Peyer's patch (tissue), 4 donors: Measurements from ENCODE around the gene STEAP1B. TPM values are rescaled to one million over a fixed set of nuclear protein-coding genes. Genes with fewer than 3 reads are reported as not detected.
"Not testable (repeated sequence)": the region's sequence is repeated elsewhere in the genome, so short reads cannot be mapped to it uniquely, and the experiment has no call there.

Experiments
- DNase-seq, 3 donors: peaks; one replicate each; pipeline ENCODE4 v3.0.0-alpha.2; 2017 to 2019
- H3K27ac ChIP-seq, 4 donors: fragments of 200-600 bp; sonication (generic); one replicate each; pipeline ENCODE4 v1.5.1; 2016 to 2019
- H3K27me3 ChIP-seq, 2 donors: fragments of 200-600 bp; sonication (generic); one replicate each; pipeline ENCODE4 v1.5.1; 2019
- H3K36me3 ChIP-seq, 3 donors: fragments of 200-600 bp; sonication (generic); one replicate each; pipeline ENCODE4 v1.5.1; 2016 to 2019
- H3K4me1 ChIP-seq, 4 donors: fragments of 200-600 bp; sonication (generic); one replicate each; pipeline ENCODE4 v1.5.1; 2016 to 2019
- H3K4me3 ChIP-seq, 4 donors: fragments of 200-600 bp; sonication (generic); 1 replicate in 3 of 4; 2 replicates in 1 of 4; pipeline ENCODE4 v1.5.1; 2016 to 2019; ENCODE audit warnings: mild to moderate bottlenecking in 1 of 4
- H3K9me3 ChIP-seq, 4 donors: fragments of 200-600 bp; sonication (generic); one replicate each; pipeline ENCODE4 v1.5.1; 2016 to 2019; ENCODE audit warnings: mild to moderate bottlenecking in 1 of 4
- POLR2A ChIP-seq, 2 donors: fragments of 450-650 bp; IDR thresholded peaks; one replicate each; pipeline ENCODE4 v1.5.1; 2017; ENCODE audit warnings: antibody characterized with exemption in 2 of 2, mild to moderate bottlenecking in 2 of 2, moderate library complexity in 2 of 2
- total RNA-seq, 4 donors: library from RNA; depleted of rRNA; stranded (reverse); fragments of >200 nt; gene quantifications; one replicate each; pipeline ENCODE4 v1.1.0, GENCODE V29; 2016
- TF ChIP-seq, protein P1 (sequence below), 6 experiments: fragments of 450-650 bp in 4 of 6; fragments of 200-600 bp in 2 of 6; sonication (generic) in 1 of 6; IDR thresholded peaks; one replicate each; pipeline ENCODE4 v1.5.1; 2017 to 2019; ENCODE audit warnings: antibody characterized with exemption in 6 of 6, mild to moderate bottlenecking in 3 of 6, moderate library complexity in 1 of 6

STEAP1B gene
- total RNA-seq, 4 donors from 2014 or later = not detected

DNA sequence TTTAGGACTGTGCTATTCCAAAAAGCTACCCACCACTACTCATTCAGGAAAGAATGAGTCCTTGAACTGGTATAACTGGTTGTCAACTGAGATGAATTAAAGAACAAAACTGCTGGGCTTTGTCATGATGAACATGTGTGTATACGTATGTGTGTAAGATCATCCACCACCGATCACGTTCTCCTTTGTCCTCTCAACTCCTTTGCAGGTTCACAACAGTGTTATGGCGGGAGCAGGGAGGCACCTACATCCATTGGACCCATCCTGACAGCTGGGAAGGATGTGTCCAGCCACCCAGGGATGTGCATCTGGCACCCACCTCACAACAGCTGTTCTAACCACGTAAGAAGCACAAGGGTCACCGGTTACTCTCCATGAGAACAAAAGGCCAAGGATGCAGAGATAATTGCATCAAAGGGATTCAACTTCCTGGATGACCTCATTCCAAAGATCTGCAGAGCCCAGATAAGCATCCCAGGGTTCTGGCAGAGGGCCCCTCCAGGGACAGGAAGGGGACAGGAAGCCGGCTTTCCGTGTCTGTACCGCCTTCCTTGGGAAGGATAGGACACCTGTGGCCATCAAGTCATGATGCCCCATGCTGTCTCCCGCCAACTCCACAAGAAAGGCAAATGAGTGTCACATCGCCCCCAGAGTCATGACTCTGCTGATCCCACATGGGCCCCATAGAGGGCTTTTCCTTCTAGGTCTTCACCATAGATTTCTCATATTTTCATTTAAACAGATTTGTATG lies 66.1 kb downstream of the STEAP1B start:
- no peak overlapping the region for H3K4me3 ChIP-seq
- TF ChIP-seq POLR2A (IDR thresholded peaks at IDR 0.05) = no peak
- TF ChIP-seq, protein P1, sequence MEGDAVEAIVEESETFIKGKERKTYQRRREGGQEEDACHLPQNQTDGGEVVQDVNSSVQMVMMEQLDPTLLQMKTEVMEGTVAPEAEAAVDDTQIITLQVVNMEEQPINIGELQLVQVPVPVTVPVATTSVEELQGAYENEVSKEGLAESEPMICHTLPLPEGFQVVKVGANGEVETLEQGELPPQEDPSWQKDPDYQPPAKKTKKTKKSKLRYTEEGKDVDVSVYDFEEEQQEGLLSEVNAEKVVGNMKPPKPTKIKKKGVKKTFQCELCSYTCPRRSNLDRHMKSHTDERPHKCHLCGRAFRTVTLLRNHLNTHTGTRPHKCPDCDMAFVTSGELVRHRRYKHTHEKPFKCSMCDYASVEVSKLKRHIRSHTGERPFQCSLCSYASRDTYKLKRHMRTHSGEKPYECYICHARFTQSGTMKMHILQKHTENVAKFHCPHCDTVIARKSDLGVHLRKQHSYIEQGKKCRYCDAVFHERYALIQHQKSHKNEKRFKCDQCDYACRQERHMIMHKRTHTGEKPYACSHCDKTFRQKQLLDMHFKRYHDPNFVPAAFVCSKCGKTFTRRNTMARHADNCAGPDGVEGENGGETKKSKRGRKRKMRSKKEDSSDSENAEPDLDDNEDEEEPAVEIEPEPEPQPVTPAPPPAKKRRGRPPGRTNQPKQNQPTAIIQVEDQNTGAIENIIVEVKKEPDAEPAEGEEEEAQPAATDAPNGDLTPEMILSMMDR (IDR thresholded peaks at IDR 0.05) = no peak
- H3K9me3 ChIP-seq = no peaks in the 10 kb centered on the region
- H3K36me3 ChIP-seq = no peaks in the 10 kb centered on the region
- no peaks in the 10 kb centered on the region for H3K4me1 ChIP-seq
- H3K27me3 ChIP-seq = no peaks in the 10 kb centered on the region
- no peak overlapping the region for H3K27ac ChIP-seq
- DNase-seq = no peak

DNA sequence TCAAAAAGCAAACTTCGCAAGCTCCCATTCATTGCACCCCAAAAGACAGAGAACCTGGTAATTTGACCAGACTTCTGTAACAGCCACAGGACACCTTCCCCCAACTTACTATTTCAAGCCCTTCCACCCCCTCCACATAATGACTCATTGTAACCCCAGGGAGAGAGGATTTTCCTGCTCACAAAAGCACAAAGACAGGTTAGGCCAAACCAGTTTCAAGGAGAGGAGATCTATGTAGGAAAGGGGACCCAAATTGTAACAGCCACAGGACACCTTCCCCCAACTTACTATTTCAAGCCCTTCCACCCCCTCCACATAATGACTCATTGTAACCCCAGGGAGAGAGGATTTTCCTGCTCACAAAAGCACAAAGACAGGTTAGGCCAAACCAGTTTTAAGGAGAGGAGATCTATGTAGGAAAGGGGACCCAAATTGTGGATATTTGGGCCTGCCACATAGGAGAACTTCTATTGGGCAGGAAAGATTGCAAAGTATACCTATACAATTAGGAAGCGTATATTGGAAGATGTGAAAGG lies 66.8 kb downstream of the STEAP1B start:
- H3K27ac ChIP-seq, DNase-seq, H3K4me3 ChIP-seq, H3K36me3 ChIP-seq, H3K27me3 ChIP-seq, H3K9me3 ChIP-seq, H3K4me1 ChIP-seq: not testable (repeated sequence)

DNA sequence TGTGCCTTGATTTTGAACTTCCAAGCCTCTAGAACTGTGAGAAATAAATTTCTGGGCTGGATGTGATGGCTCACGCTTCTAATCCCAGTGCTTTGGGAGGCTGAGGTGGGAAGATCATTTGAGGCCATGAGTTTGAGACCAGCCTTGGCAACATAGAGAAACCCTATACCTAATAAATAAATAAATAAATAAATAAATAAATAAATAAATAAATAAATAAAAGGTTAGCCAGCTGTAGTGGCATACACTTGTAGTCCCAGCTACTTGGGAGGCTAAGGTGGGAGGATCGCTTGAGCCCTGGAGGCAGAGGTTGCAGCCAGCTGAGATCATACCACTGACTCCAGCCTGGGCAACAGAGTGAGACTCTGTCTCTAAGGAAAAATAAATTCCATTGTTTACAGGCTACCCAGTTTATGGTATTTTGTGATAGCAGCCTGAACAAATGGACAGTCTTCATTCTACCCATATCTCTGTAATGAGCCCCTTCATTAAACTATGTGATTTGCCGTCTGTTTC lies 67.7 kb downstream of the STEAP1B start:
- DNase-seq = no peak
- no peaks in the 10 kb centered on the region for H3K36me3 ChIP-seq
- no peaks in the 10 kb centered on the region for H3K27me3 ChIP-seq
- no peak for TF ChIP-seq POLR2A (IDR thresholded peaks at IDR 0.05)
- TF ChIP-seq, protein P1 (IDR thresholded peaks at IDR 0.05) = no peak
- H3K9me3 ChIP-seq = no peaks in the 10 kb centered on the region
- no peak overlapping the region for H3K27ac ChIP-seq
- no peaks in the 10 kb centered on the region for H3K4me1 ChIP-seq
- H3K4me3 ChIP-seq = no peak overlapping the region

DNA sequence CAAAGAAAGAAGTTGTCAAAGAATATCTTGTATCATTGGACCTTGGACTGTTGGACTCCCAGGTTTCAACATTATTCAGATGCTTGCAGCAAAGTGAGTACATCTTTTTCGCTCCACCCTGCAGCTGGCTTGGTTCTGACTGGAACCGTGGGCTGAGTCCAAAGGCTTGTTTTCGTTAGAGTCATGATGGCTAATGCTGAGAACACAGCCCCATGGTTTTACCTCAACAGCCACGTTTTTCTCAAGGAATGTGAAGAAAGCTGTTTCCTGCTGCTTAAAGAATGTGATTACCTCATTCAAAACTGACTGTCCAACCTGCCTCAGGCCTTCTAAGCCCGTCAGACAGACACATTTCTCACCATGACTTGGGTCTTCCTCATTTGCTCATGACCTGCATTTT lies 69.5 kb downstream of the STEAP1B start:
- Histone ChIP-seq H3K36me3 (no peaks in the 10 kb centered on the region), H3K27ac (no peak overlapping the region), H3K27me3 (no peaks in the 10 kb centered on the region), H3K4me3 (no peak overlapping the region), H3K4me1 (no peaks in the 10 kb centered on the region), H3K9me3 (no peaks in the 10 kb centered on the region)
- TF ChIP-seq, protein P1 (IDR thresholded peaks at IDR 0.05) = no peak
- no peak for TF ChIP-seq POLR2A (IDR thresholded peaks at IDR 0.05)
- DNase-seq = no peak

DNA sequence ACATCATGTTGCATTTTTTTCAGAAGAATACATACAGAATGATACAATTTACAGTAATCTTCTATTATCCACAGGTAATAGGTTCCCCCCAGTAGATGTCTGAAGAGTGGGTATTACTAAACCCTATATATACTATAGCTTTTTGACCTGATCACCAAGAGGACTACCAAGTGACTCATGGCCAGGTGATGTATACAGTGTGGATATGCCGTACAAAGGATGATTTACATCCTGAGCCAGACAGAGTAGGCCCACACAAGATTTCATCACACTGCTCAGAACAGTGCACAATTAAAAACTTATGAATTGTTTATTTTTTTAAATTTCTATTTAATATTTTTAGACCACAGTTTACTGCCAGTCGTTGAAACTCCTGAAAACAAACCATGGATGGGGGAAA lies 70.6 kb downstream of the STEAP1B start:
- no peak for DNase-seq
- Histone ChIP-seq H3K4me1 (no peaks in the 10 kb centered on the region), H3K27me3 (no peaks in the 10 kb centered on the region), H3K9me3 (no peaks in the 10 kb centered on the region), H3K4me3 (no peak overlapping the region), H3K36me3 (no peaks in the 10 kb centered on the region), H3K27ac (no peak overlapping the region)
- TF ChIP-seq, protein P1 (IDR thresholded peaks at IDR 0.05) = no peak
- TF ChIP-seq POLR2A (IDR thresholded peaks at IDR 0.05) = no peak

DNA sequence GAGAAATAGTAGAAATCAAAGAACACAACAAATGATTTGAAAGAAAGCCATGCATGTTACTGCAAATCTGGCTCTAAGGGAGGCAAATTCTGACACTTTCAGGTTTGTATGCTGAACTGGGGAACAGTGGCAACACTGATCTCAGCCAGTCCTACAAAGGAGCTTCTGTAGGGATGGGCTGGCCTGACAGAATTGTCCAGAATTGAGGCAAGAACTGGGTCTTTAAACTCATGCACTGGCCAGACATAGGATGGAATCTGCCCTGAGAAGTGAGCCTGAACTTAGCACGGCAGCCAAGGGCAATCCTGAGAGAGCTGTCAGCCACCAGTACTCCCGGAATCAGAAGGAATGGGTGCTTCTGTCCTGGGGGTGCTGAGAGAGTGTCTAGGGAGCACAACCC lies 72.1 kb downstream of the STEAP1B start:
- no peaks in the 10 kb centered on the region for H3K36me3 ChIP-seq
- DNase-seq = no peak
- no peak overlapping the region for H3K27ac ChIP-seq
- no peaks in the 10 kb centered on the region for H3K9me3 ChIP-seq
- TF ChIP-seq, protein P1 (IDR thresholded peaks at IDR 0.05) = no peak
- TF ChIP-seq POLR2A (IDR thresholded peaks at IDR 0.05) = no peak
- no peaks in the 10 kb centered on the region for H3K4me1 ChIP-seq
- H3K27me3 ChIP-seq = no peaks in the 10 kb centered on the region
- H3K4me3 ChIP-seq = no peak overlapping the region
